OCI-LY7 (cell line): ENCODE results near the gene GET4. TPM values are rescaled to one million over a fixed set of nuclear protein-coding genes. Genes with fewer than 3 reads are reported as not detected.

Experiments used
- BruUV-seq: library from RNA; stranded (reverse); fragments of 400-500 nt; replicated peaks from 2 replicates; lab custom pipeline; 2021; lab: Mats Ljungman, UMichigan
- CTCF ChIA-PET: fragments of 300-600 bp; sonication (Branson Sonifier 250); formaldehyde crosslinking; loops from one replicate; lab custom pipeline; 2022; ENCODE audit warnings: antibody characterized with exemption; ENCODE audit not compliant: unreplicated experiment; lab: Charles Lee
- POLR2A ChIA-PET: fragments of 300-600 bp; sonication (Branson Sonifier 250); formaldehyde crosslinking; loops from one replicate; lab custom pipeline; 2022; ENCODE audit warnings: antibody characterized with exemption; lab: Charles Lee
- DNase-seq: peaks from one replicate; pipeline ENCODE4 v3.0.0-alpha.2; 2015; ENCODE audit warnings: low spot score
- H2AFZ ChIP-seq: fragments of 200-600 bp; sonication (generic), shearing (Covaris generic); 2 replicates; pipeline ENCODE4 v1.6.1; 2014; ENCODE audit warnings: mild to moderate bottlenecking, antibody characterized with exemption, low read length, moderate library complexity
- H3K27ac ChIP-seq: fragments of 200-600 bp; sonication (generic); 2 replicates; pipeline ENCODE4 v1.5.1; 2014; ENCODE audit warnings: mixed run types, low read depth, mild to moderate bottlenecking, moderate library complexity, low read length, inconsistent platforms; ENCODE audit not compliant: poor library complexity, severe bottlenecking
- H3K36me3 ChIP-seq: fragments of 200-600 bp; sonication (generic); 2 replicates; pipeline ENCODE4 v1.6.1; 2014; ENCODE audit warnings: mild to moderate bottlenecking, antibody characterized with exemption, low read length, moderate library complexity, mixed read lengths; ENCODE audit not compliant: insufficient read depth
- H3K4me1 ChIP-seq: fragments of 200-600 bp; sonication (generic); 2 replicates; pipeline ENCODE4 v1.5.1; 2014; ENCODE audit warnings: mild to moderate bottlenecking, low read length; ENCODE audit not compliant: insufficient read depth, poor library complexity, severe bottlenecking
- H3K4me2 ChIP-seq: fragments of 200-600 bp; sonication (generic); 2 replicates; pipeline ENCODE4 v1.6.1; 2014; ENCODE audit warnings: mild to moderate bottlenecking, low read length
- H3K4me3 ChIP-seq: fragments of 200-600 bp; sonication (generic); 2 replicates; pipeline ENCODE4 v1.5.1; 2014; ENCODE audit warnings: mild to moderate bottlenecking, low read depth, low read length; ENCODE audit not compliant: poor library complexity, severe bottlenecking
- H3K79me2 ChIP-seq: fragments of 200-600 bp; sonication (generic); 2 replicates; pipeline ENCODE4 v1.6.1; 2016; ENCODE audit warnings: low read depth, mild to moderate bottlenecking, low read length, moderate library complexity, mixed read lengths; ENCODE audit not compliant: insufficient read depth
- H3K9me2 ChIP-seq: fragments of 200-600 bp; sonication (generic); 2 replicates; pipeline ENCODE4 v1.6.1; 2016; ENCODE audit warnings: mild to moderate bottlenecking, low read length, mixed read lengths; ENCODE audit not compliant: insufficient read depth
- H3K9me3 ChIP-seq: fragments of 200-600 bp; sonication (generic); 2 replicates; pipeline ENCODE4 v1.6.1; 2014; ENCODE audit warnings: mild to moderate bottlenecking, mixed run types, low read length, mixed read lengths
- H4K20me1 ChIP-seq: fragments of 200-600 bp; sonication (generic); 2 replicates; pipeline ENCODE4 v1.6.1; 2014; ENCODE audit warnings: mild to moderate bottlenecking, antibody characterized with exemption, low read length, moderate library complexity, mixed read lengths; ENCODE audit not compliant: insufficient read depth
- CTCF ChIP-seq: fragments of 200-600 bp; sonication (generic); conservative IDR thresholded peaks from 2 replicates; pipeline ENCODE4 v1.5.1; 2014; ENCODE audit warnings: mild to moderate bottlenecking, antibody characterized with exemption, low read length, moderate library complexity, mixed read lengths
- EZH2phosphoT487 ChIP-seq: fragments of 200-600 bp; sonication (generic); IDR thresholded peaks from 2 replicates; pipeline ENCODE4 v1.6.1; 2018; ENCODE audit warnings: low read depth, borderline replicate concordance, mild to moderate bottlenecking, mixed run types, antibody characterized with exemption, low read length, moderate library complexity, mixed read lengths
- intact Hi-C: fragments of 100-400 bp; cut with micrococcal nuclease; formaldehyde crosslinking; loops from one replicate; pipeline ENCODE4 v1.10.0; 2022; ENCODE audit not compliant: unreplicated experiment
- total RNA-seq, 2 experiments: library from RNA; depleted of rRNA in 1 of 2; stranded (reverse); fragments of >200 nt in 1 of 2; shearing (Covaris generic) in 1 of 2; gene quantifications; 2 replicates each; pipeline ENCODE4 v1.2.3, GENCODE V29; 2014 to 2022

GET4 gene
- total RNA-seq, 2 experiments from 2014 or later, result 46.3 to 54.5 TPM

- intact Hi-C loops, result no loop called here
- Histone ChIP-seq H3K79me2 (no peaks in the 10 kb centered on the region), H4K20me1 (no peaks in the 10 kb centered on the region), H3K27ac (no peak overlapping the region), H3K4me1 (no peaks in the 10 kb centered on the region), H3K9me3 (no peaks in the 10 kb centered on the region), H3K4me3 (no peak overlapping the region), H3K4me2 (no peak overlapping the region), H3K36me3 (peaks cover 52% of the 10 kb centered on the region), H3K9me2 (no peaks in the 10 kb centered on the region), H2AFZ (no peak overlapping the region)
- no peak for DNase-seq
- CTCF ChIA-PET, result no interaction called here
- TF ChIP-seq EZH2phosphoT487 (no peak), CTCF (no peak)
- no TSS peak for BruUV-seq
- POLR2A ChIA-PET, result interaction anchor here (0.7 kb wide), 2 partner anchors 403 to 784 kb away, joined by 4 to 9 read pairs; no protein-coding TSS in a partner anchor
Observed at GRCh38 chr7:840001-840600, 36.3 kb upstream of the GET4 start.

GRCh38 chr7:841943-842342 is 34.4 kb upstream of the GET4 start:
- intact Hi-C loops, result no loop called here

More at GRCh38 chr7:841943-842342, 34.4 kb upstream of the GET4 start:
- Histone ChIP-seq H3K4me3 (no peak overlapping the region), H3K27ac (no peak overlapping the region), H3K9me2 (no peaks in the 10 kb centered on the region), H3K9me3 (no peaks in the 10 kb centered on the region), H2AFZ (no peak overlapping the region), H3K36me3 (peaks cover 58% of the 10 kb centered on the region), H3K79me2 (no peaks in the 10 kb centered on the region), H4K20me1 (no peaks in the 10 kb centered on the region), H3K4me2 (no peak overlapping the region), H3K4me1 (no peaks in the 10 kb centered on the region)
- POLR2A ChIA-PET, result no interaction called here
- CTCF ChIA-PET, result no interaction called here
- TF ChIP-seq CTCF (no peak), EZH2phosphoT487 (no peak)
- no peak for DNase-seq
- BruUV-seq, result no TSS peak
